Natural killer cell (primary cell): ENCODE data around the gene SLC35B2. TPM values are rescaled to one million over a fixed set of nuclear protein-coding genes. Genes with fewer than 3 reads are reported as not detected.

ENCODE experiments used
- ATAC-seq, 3 donors: fragments of 150-1000 bp in 2 of 3; fragments of 200-7000 bp in 1 of 3; cut with Tn5 transposase; 1 replicate in 1 of 3; 2 replicates in 2 of 3; pipeline ENCODE4 v1.10.0; 2021; ENCODE audit warnings: mild to moderate bottlenecking in 2 of 3, moderate library complexity in 2 of 3
- DNase-seq, 2 donors: peaks; one replicate each; pipeline versions ENCODE4 v3.0.0 to v3.0.0-alpha.2; 2013 to 2021; ENCODE audit warnings: mixed read lengths in 1 of 2
- H3K27ac ChIP-seq: one replicate; pipeline ENCODE4 v1.5.1; 2013; ENCODE audit warnings: mild to moderate bottlenecking, low read length
- H3K27me3 ChIP-seq: one replicate; pipeline ENCODE4 v1.6.1; 2013; ENCODE audit warnings: low read length; ENCODE audit not compliant: control insufficient read depth, insufficient read depth
- H3K36me3 ChIP-seq: one replicate; pipeline ENCODE4 v1.6.1; 2013; ENCODE audit warnings: low read length; ENCODE audit not compliant: control insufficient read depth, insufficient read depth
- H3K4me1 ChIP-seq: one replicate; pipeline ENCODE4 v1.6.1; 2013; ENCODE audit warnings: low read length; ENCODE audit not compliant: control insufficient read depth, insufficient read depth
- H3K4me3 ChIP-seq: one replicate; pipeline ENCODE4 v1.5.1; 2013; ENCODE audit warnings: low read length
- H3K9me3 ChIP-seq: one replicate; pipeline ENCODE4 v1.6.1; 2013; ENCODE audit warnings: low read length; ENCODE audit not compliant: control insufficient read depth, insufficient read depth
- H3K27ac Mint-ChIP-seq, 2 donors: one replicate each; pipeline ENCODE4 v1.8.0; 2022; ENCODE audit warnings: mild to moderate bottlenecking in 2 of 2, mixed read lengths in 2 of 2, moderate library complexity in 1 of 2
- H3K27me3 Mint-ChIP-seq, 2 donors: one replicate each; pipeline ENCODE4 v1.8.0; 2022; ENCODE audit warnings: low read depth in 2 of 2, mixed read lengths in 2 of 2
- H3K36me3 Mint-ChIP-seq: one replicate; pipeline ENCODE4 v1.8.0; 2022; ENCODE audit warnings: mixed read lengths
- H3K4me1 Mint-ChIP-seq, 2 donors: one replicate each; pipeline ENCODE4 v1.8.0; 2022; ENCODE audit warnings: mixed read lengths in 2 of 2
- H3K4me3 Mint-ChIP-seq: one replicate; pipeline ENCODE4 v1.8.0; 2022; ENCODE audit warnings: mild to moderate bottlenecking, moderate library complexity, mixed read lengths
- H3K9me3 Mint-ChIP-seq, 2 donors: one replicate each; pipeline ENCODE4 v1.8.0; 2022; ENCODE audit warnings: mixed read lengths in 2 of 2
- WGBS: methylation state at CpG from one replicate; pipeline ENCODE4 v1.1.7; 2013; ENCODE audit warnings: missing lambda C conversion rate; ENCODE audit not compliant: insufficient coverage; 5-methylcytosine and 5-hydroxymethylcytosine counted together
- intact Hi-C: fragments of 100-400 bp; cut with micrococcal nuclease; formaldehyde crosslinking; loops from one replicate; pipeline ENCODE4 v1.14.2; 2022
- total RNA-seq, 4 donors: library from RNA; stranded (reverse); fragments of 120-200 nt in 1 of 4; gene quantifications; one replicate each; pipeline versions ENCODE4 v1.2.3 to v1.2.4, GENCODE V29; 2013 to 2022
- TF ChIP-seq, protein P1 (sequence below): fragments of 200-600 bp; IDR thresholded peaks from one replicate; pipeline ENCODE4 v1.8.0; 2022; ENCODE audit warnings: antibody characterized with exemption

The SLC35B2 gene
- total RNA-seq, 3 donors from 2014 or later (not counting 1 experiment from before 2014, with no cell fraction given) = 20.9 to 27.7 (median 26.8) TPM

DNA sequence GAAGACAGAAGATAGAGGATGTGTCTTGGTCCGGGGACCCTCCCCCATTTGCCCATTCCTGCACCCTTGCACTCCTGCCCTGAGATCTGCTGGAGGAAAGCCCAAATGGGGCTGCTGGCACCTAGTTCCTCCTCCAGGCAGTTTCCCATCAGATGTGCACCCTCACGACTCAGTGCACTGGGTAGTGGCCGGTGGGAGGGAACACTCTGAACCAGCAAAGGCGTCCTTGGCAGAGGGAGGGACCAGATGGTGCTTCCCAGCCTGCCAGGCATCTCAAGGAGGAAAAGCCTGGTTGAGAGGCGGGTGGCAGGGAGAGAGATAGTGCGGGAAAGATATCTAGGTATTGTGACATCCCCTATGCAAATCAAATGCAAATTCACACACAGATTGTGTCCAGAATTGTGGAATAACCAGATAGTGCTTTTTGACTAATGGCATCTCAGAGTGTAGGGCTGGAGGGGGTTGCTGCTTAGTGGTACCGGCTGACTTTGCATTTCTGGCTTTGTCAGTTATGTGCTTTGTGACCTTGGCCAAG, 32.5 kb upstream of the SLC35B2 start:
- no peaks in the 10 kb centered on the region for H3K9me3 Mint-ChIP-seq
- H3K36me3 ChIP-seq = no peaks in the 10 kb centered on the region
- no peaks in the 10 kb centered on the region for H3K9me3 ChIP-seq
- no peaks in the 10 kb centered on the region for H3K4me1 Mint-ChIP-seq
- H3K27ac ChIP-seq = no peak overlapping the region
- intact Hi-C loops = no loop called here
- no peak overlapping the region for H3K4me3 ChIP-seq
- H3K27me3 Mint-ChIP-seq = peaks cover 54 to 64% of the 10 kb centered on the region in 2 donors
- TF ChIP-seq, protein P1, sequence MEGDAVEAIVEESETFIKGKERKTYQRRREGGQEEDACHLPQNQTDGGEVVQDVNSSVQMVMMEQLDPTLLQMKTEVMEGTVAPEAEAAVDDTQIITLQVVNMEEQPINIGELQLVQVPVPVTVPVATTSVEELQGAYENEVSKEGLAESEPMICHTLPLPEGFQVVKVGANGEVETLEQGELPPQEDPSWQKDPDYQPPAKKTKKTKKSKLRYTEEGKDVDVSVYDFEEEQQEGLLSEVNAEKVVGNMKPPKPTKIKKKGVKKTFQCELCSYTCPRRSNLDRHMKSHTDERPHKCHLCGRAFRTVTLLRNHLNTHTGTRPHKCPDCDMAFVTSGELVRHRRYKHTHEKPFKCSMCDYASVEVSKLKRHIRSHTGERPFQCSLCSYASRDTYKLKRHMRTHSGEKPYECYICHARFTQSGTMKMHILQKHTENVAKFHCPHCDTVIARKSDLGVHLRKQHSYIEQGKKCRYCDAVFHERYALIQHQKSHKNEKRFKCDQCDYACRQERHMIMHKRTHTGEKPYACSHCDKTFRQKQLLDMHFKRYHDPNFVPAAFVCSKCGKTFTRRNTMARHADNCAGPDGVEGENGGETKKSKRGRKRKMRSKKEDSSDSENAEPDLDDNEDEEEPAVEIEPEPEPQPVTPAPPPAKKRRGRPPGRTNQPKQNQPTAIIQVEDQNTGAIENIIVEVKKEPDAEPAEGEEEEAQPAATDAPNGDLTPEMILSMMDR = no peak
- DNase-seq (no peak), ATAC-seq (no peak)
- WGBS = 60% methylated on average over 7 of the region's 7 CpGs
- no peak overlapping the region for H3K27ac Mint-ChIP-seq
- no peaks in the 10 kb centered on the region for H3K36me3 Mint-ChIP-seq
- no peak overlapping the region for H3K4me3 Mint-ChIP-seq
- peaks cover 22% of the 10 kb centered on the region for H3K27me3 ChIP-seq
- no peaks in the 10 kb centered on the region for H3K4me1 ChIP-seq

DNA sequence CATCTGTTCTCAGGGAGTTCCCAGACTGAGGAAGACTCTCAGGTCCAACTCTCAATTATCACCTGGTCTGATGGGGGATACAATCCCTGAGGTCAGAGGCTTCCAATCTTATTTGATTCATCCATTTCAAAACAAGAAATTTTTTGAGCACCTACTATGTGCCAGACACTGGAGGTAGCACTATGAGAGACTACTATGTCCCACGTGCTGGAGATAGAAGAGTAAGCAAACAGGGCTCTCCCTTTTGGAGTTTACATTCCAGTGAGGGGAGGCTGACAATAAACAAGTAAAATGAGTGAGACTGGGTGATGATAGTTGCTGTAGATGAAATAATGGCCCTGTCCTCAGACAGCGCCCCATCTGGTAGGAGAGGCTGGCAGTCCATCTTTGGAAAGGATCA, 29.4 kb upstream of the SLC35B2 start:
- ATAC-seq (no peak), DNase-seq (no peak)
- H3K4me3 ChIP-seq = no peak overlapping the region
- TF ChIP-seq, protein P1 = no peak
- no peaks in the 10 kb centered on the region for H3K9me3 Mint-ChIP-seq
- H3K4me1 ChIP-seq = no peaks in the 10 kb centered on the region
- H3K27me3 ChIP-seq = peaks cover 9% of the 10 kb centered on the region
- no peaks in the 10 kb centered on the region for H3K4me1 Mint-ChIP-seq
- no peak overlapping the region for H3K27ac Mint-ChIP-seq
- peaks cover 53 to 74% of the 10 kb centered on the region in 2 donors for H3K27me3 Mint-ChIP-seq
- no peaks in the 10 kb centered on the region for H3K9me3 ChIP-seq
- no peak overlapping the region for H3K27ac ChIP-seq
- intact Hi-C loops = no loop called here
- 69% methylated on average over 2 of the region's 2 CpGs for WGBS
- H3K36me3 ChIP-seq = no peaks in the 10 kb centered on the region
- no peaks in the 10 kb centered on the region for H3K36me3 Mint-ChIP-seq
- H3K4me3 Mint-ChIP-seq = no peak overlapping the region

DNA sequence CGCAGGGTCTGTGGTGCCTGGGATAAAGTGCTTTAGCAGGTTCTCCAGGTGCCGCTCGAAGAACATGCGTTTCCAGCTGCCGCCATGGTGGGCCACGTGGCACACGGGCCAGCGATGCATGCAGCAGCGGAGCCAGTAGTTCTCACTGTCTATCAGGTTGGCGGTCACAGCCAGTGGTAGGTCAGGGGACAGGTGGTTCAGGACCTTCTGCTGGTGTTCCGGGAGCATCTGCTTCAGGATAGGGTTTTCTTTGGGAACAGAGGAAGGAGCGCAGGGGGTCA, 28.9 kb upstream of the SLC35B2 start:
- no peak for ATAC-seq
- Mint-ChIP-seq H3K4me3 (no peak overlapping the region), H3K27ac (no peak overlapping the region), H3K4me1 (no peaks in the 10 kb centered on the region), H3K27me3 (peaks cover 49 to 74% of the 10 kb centered on the region in 2 donors), H3K9me3 (no peaks in the 10 kb centered on the region), H3K36me3 (no peaks in the 10 kb centered on the region)
- Histone ChIP-seq H3K9me3 (no peaks in the 10 kb centered on the region), H3K36me3 (no peaks in the 10 kb centered on the region), H3K27me3 (peaks cover 6% of the 10 kb centered on the region), H3K4me3 (no peak overlapping the region), H3K27ac (no peak overlapping the region), H3K4me1 (no peaks in the 10 kb centered on the region)
- 90% methylated on average over 12 of the region's 12 CpGs for WGBS
- TF ChIP-seq, protein P1 = no peak
- DNase-seq = no peak
- intact Hi-C loops = no loop called here

DNA sequence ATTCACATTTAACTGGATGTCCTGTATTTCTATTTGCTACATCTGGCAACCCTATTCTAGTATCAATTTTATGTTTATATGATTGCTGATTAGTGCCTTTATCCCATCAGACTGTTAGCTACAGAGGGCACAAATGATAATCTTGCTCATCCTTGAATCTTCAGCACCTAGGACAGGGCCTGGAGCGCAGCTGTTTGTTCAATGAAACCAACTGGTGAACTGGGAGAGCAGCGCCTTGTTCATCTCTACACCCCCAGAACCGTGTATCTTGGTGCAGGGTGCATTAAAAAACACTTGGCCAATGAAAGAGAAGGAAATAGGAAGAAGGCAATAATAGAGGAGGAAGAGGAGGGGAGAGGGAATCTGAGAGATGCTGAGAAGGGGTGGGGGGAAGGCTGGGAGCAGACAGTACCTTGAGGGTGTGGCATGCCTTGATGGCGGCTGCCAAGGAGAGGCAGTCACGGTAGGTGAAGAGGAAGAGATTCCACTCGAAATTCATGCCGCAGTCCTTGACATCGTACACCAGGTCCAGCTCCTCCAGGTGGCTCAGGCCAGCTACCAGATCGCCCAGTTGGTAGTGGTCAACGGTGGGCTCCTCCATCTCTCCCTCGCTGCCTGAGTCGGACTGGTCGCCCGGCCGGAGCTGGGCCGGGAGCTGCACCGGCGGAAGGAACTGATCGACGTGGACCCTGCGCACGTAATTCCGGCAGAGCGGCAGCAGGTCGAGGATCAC, 28.4 kb upstream of the SLC35B2 start:
- ATAC-seq (no peak), DNase-seq (no peak)
- no peak overlapping the region for H3K27ac Mint-ChIP-seq
- Histone ChIP-seq H3K36me3 (no peaks in the 10 kb centered on the region), H3K9me3 (no peaks in the 10 kb centered on the region), H3K4me1 (no peaks in the 10 kb centered on the region), H3K27ac (no peak overlapping the region), H3K27me3 (peaks cover 6% of the 10 kb centered on the region), H3K4me3 (no peak overlapping the region)
- H3K27me3 Mint-ChIP-seq = peaks cover 48 to 73% of the 10 kb centered on the region in 2 donors
- no peaks in the 10 kb centered on the region for H3K36me3 Mint-ChIP-seq
- no peak overlapping the region for H3K4me3 Mint-ChIP-seq
- no peaks in the 10 kb centered on the region for H3K9me3 Mint-ChIP-seq
- intact Hi-C loops = no loop called here
- TF ChIP-seq, protein P1 = no peak
- H3K4me1 Mint-ChIP-seq = no peaks in the 10 kb centered on the region
- WGBS = 84% methylated on average over 25 of the region's 25 CpGs
